Measurements from ENCODE around the gene TRIM14.
"Not testable (repeated sequence)": the region's sequence is repeated elsewhere in the genome, so short reads cannot be mapped to it uniquely, and the experiment has no call there.

TRIM14 gene

DNA sequence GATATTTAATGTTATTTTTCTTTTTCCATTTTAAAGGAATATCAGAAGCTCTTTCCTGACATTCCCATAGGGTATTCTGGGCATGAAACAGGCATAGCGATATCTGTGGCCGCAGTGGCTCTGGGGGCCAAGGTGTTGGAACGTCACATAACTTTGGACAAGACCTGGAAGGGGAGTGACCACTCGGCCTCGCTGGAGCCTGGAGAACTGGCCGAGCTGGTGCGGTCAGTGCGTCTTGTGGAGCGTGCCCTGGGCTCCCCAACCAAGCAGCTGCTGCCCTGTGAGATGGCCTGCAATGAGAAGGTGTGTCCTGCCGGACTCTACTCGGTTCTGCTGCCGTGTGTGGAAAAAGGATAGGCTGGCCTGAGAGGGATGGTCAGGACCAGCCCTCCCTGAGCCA is 38.2 kb downstream of the TRIM14 start:
- DNase-seq = no peak

- no peak for DNase-seq
Observed at GRCh38 chr9:98080326-98080725, 38.7 kb downstream of the TRIM14 start.

DNA sequence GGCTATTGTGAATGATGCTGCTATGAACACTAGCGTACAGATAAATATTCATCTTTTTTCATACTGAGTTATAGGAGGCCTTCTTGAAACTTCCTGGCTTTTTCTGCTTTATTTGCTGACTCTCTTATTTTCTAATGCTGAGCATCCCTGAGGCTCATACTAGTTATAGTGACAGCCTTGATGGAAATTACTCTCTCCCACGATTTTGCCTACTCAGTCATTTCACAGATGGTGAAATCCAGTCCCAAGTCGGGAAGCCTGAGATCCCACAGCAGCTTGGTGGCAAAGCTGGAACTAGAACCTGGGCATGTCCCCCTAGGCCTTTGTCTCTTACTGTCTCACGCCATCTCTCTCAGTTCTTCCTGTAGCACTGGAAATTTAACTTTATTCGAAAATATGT is 40.1 kb downstream of the TRIM14 start:
- DNase-seq = no peak

GRCh38 chr9:98076514-98076890 is 42.5 kb downstream of the TRIM14 start:
- DNase-seq = not testable (repeated sequence)

DNA sequence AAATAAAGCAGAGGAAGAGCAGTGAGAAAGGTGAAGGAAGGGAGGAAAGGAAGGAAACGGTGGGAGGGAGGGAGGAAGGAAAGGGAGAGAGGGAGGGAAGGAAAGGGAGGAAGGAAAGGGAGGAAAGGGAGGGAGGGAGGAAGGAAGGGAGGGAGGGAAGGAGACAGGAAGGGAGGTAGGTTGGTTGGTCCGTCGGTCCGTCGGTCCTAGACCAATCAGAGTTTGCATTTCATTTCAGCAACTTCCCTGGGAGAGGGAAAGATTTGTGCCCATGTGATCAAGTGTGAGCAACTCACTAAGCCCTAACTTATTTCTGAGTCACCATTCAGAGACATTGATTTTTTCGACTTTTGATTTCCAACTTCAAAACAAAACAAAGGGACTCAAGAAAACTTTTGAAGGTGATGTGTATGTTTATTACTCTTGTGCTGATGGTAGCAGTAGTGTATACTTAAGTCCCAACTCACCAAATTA is 43.7 kb downstream of the TRIM14 start:
- no peak for DNase-seq

GRCh38 chr9:98074115-98074990 is 44.7 kb downstream of the TRIM14 start:
- DNase-seq = peak; percentile 50 to 60

DNA sequence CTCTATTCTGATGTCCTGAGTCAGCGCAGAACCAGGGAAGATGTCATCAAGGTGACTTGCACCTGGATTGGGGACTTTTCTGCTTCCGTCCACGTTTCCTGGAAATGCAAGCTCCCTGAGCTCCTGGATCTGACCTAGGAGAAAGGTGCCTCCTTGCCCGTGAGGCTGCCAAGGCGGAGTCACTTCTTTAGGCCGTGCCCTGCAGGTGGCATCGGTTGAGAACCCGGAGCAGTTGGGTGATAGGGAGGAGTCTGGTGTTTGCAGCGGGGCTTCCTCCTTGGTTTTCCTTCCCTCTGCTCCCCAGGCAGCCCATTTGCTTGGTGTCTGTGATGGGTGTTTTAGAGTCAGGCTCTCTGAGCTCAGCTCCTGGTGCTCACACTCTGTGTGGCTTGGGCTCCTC is 47.3 kb downstream of the TRIM14 start:
- no peak for DNase-seq

GRCh38 chr9:98070704-98071103 is 48.3 kb downstream of the TRIM14 start:
- DNase-seq = no peak

DNA sequence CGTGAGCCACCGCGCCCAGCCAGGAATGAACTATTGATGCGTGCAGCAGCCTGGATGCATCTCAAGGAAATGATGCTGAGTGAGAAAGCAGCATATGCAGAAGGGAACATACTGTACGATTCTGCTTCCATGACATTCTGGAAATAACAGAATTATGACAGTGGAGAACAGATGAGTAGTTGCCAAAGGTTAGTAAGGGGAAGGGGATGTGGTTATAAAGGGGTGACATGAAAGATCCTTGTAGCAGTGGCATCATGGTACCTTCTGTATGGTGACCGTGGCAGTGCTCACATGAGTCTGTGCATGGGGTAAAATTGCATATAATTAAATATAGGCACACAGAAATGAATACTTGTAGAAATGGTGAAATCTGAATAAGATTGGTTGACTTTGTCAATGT is 49.5 kb downstream of the TRIM14 start:
- no peak for DNase-seq

DNA sequence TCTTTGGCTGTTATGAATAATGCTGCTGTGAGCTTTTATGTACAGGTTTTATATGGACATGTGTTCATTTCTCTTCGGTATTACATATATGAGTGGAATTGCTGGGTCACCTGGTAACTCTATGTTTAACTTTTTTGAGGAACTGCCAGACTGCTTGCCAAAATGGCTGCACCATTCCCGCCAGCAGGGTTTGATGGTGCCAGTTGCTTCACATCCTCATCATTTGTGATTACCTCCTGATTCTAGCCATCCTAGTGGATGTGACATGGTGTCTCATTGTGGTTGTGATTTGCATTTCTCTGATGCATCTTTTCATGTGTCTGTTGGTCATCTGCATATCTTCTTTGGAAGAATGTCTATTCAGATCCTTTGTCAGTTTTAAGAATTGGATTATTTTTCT is 51.8 kb downstream of the TRIM14 start:
- DNase-seq = no peak

GRCh38 chr9:98066235-98066634 is 52.8 kb downstream of the TRIM14 start:
- no peak for DNase-seq

- no peak for DNase-seq
Observed at GRCh38 chr9:98064623-98065392, 54.2 kb downstream of the TRIM14 start.

GRCh38 chr9:98062161-98062560 is 56.9 kb downstream of the TRIM14 start:
- no peak for DNase-seq

DNA sequence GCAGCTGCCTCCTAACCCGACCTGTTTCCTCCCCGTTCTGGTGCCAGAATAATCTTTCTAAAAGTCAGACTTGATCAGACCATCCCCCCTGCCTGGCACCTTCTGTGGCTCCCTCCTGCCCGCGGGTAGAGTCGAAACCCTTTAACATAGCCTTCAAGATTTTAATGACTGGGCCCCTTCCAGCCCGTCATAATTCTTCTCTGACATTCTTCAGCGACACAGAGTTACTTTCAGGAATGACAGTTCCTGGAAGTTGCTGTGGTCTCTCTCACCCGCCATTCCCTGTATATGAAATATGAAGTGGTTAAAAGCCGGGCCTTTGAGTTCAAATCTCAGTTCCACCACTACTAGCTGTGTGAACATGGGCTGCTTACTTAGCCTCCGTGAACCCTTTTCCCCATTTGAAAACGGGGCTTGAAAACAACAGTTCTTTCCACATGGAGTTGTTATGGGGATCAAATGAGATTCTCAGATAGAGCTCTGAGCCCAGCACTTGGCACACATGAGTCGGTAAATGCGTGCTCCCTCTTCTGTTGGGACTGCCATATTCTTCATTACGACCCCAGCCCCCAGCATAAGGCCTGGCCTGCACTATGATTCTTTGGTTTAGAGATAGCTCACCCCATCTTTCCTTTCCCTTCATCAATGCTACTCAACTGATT is 61.8 kb downstream of the TRIM14 start:
- DNase-seq = peak in 1 of 2 experiments; percentile 37

DNA sequence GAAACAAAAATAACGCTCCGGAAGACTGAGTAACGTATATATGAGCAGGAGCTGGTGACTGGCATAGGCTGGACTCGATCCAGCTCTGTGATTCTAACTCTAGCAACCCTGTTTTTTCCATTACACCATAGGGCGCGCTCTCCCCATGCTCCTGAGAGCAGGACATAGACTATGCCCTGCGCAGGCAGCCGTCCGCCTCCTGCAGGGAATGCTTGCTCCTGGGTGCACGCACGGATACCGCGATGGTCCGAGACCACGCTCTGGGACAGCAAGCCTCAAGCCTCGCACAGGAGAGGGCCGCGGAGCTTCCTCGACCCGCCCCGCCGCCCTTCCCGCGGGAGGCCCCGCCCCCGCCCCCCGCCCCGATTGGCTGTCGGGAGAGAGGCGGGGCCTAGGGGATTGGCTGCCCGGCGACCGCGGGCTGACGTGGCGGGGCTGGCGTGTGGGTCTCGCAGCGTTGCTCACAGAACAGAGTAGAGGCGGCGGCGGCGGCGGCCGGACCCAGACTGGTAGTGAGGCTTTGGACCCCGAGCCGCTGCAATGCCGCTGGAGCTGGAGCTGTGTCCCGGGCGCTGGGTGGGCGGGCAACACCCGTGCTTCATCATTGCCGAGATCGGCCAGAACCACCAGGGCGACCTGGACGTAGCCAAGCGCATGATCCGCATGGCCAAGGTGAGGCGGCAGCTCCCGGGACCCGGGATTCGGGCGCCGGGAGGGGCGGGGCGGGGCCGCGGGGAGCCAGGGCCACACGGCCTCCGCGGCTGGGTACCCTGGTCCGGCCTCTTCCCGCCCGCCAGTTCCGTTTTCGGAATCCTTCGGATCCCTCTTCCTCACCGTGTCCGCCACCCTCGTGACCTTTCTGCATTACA is 62.5 kb downstream of the TRIM14 start, which contains the start of gene NANS:
Gene NANS (plus strand): TSS at position 464 of the 869 bp plus-strand sequence. CDS start 77 bp downstream, at position 541.
- peak; percentile 89 to 90 for DNase-seq

GRCh38 chr9:98054376-98054951 is 64.6 kb downstream of the TRIM14 start:
- DNase-seq = no peak

DNA sequence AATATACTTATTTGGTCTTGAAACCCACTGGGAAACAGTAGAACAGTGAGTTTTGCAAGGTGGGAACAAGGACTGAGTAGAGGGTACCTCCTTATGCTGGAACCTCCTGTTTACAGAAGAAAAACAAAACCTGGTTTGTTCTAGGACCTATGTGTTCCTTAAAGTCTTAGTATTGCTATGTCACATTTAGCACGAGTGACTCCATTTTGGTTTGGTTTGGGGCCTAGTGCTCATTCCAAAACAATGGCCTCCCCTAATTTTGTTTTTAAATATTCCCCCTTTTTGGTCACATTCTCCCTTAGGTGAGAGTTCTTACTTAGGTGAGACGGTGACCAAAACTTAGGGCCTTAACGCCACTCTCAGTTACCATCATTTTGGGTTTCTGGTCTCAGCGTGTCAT is 68.7 kb downstream of the TRIM14 start:
- no peak for DNase-seq

DNA sequence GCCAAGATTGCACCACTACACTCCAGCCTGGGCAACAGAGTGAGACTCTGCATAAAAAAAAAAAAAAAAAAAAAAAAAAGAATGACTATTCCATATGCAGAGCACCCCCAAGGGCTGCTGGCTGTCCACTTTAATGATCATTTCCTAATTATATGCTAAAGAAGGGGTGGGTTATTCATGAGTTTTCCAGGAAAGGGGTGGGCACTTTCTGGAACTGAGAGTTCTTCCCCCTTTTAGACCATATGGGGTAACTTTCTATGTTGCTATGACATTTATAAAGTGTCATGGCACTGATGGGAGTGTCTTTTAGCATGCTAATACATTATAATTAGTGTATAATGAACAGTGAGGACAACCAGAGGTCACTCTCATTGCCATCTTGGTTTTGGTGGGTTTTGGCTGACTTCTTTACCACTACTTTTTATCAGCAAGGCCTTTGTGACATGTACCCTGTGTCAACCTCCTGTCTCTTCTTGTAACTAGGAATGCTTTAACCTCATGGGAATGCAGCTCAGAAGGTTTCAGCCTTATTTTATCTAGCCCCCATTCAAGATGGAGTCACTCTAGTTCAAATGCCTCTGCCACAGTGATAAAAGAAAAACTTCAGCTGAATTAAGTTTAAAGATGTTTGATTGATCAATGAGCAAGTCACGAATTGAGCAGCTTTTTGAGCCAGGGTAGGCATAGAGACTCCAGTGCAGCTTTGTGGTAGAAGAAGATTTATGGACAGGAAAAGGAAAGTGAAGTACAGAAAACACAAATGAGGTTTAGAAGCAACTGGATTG is 69.5 kb downstream of the TRIM14 start:
- DNase-seq = no peak

GRCh38 chr9:98047002-98047401 is 72.0 kb downstream of the TRIM14 start:
- no peak for DNase-seq

DNA sequence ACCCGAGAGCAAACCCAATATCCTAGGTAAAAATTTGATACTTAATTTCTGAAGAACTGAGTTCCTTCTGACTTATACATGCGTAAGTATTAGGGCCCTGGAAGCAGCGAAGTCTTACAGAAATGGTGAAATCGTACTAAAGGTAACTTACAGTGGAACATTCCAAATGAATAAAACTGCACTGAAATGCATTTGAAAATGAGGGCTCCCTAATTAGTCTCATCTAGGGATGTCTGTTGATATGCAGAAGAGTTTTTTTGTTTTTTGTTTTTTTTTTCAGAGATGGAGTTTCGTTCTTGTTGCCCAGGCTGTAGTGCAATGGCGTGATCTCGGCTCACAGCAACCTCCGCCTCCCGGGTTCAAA is 72.9 kb downstream of the TRIM14 start:
- DNase-seq = no peak

Measured in activated CD4-positive, alpha-beta T cell treated with anti-CD3 and anti-CD28 coated beads, Interleukin-2, amount 50 U/mL, for 4 hours (primary cell).